Esophagus squamous epithelium (tissue), 5 donors: Measurements from ENCODE around the gene MUC5AC. TPM values are rescaled to one million over a fixed set of nuclear protein-coding genes. Genes with fewer than 3 reads are reported as not detected.
"Not testable (repeated sequence)": the region's sequence is repeated elsewhere in the genome, so short reads cannot be mapped to it uniquely, and the experiment has no call there.

Experiments
- DNase-seq: peaks from one replicate; lab custom pipeline; 2025; lab: John Stamatoyannopoulos, UW
- H3K27ac ChIP-seq, 4 donors: fragments of 200-600 bp; sonication (generic); one replicate each; pipeline ENCODE4 v1.5.1; 2016 to 2019; ENCODE audit warnings: mild to moderate bottlenecking in 1 of 4
- H3K27me3 ChIP-seq, 4 donors: fragments of 200-600 bp; sonication (generic); 1 replicate in 3 of 4; 2 replicates in 1 of 4; pipeline versions ENCODE4 v1.5.1 to v1.6.0; 2017 to 2021; ENCODE audit warnings: antibody characterized with exemption in 1 of 4
- H3K36me3 ChIP-seq, 3 donors: fragments of 200-600 bp; sonication (generic); one replicate each; pipeline ENCODE4 v1.5.1; 2016 to 2019
- H3K4me1 ChIP-seq, 3 donors: fragments of 200-600 bp; sonication (generic); one replicate each; pipeline ENCODE4 v1.5.1; 2017 to 2019
- H3K4me3 ChIP-seq, 4 donors: fragments of 200-600 bp; sonication (generic); 1 replicate in 3 of 4; 2 replicates in 1 of 4; pipeline ENCODE4 v1.5.1; 2016 to 2019; ENCODE audit warnings: mild to moderate bottlenecking in 2 of 4, moderate library complexity in 1 of 4
- H3K9me3 ChIP-seq, 3 donors: fragments of 200-600 bp; sonication (generic); one replicate each; pipeline ENCODE4 v1.5.1; 2016 to 2019
- POLR2A ChIP-seq, 4 donors: fragments of 450-650 bp; IDR thresholded peaks; one replicate each; pipeline ENCODE4 v1.6.1; 2017; ENCODE audit warnings: antibody characterized with exemption in 4 of 4, mild to moderate bottlenecking in 4 of 4, moderate library complexity in 3 of 4
- WGBS, 2 donors: methylation state at CpG; one replicate each; pipeline ENCODE4 v1.1.5; 2018; 5-methylcytosine and 5-hydroxymethylcytosine counted together
- intact Hi-C: fragments of 100-400 bp; cut with DNase I; formaldehyde crosslinking; loops from one replicate; pipeline ENCODE4 v1.15.0; 2022
- total RNA-seq, 4 donors: library from RNA; depleted of rRNA; stranded (reverse); fragments of >200 nt; gene quantifications; one replicate each; pipeline ENCODE4 v1.1.0, GENCODE V29; 2016
- TF ChIP-seq, protein P1 (sequence below), 6 experiments: fragments of 450-650 bp in 4 of 6; fragments of 200-600 bp in 2 of 6; sonication (generic) in 2 of 6; IDR thresholded peaks; one replicate each; pipeline ENCODE4 v1.5.1; 2016 to 2019; ENCODE audit warnings: antibody characterized with exemption in 6 of 6, mild to moderate bottlenecking in 4 of 6, moderate library complexity in 4 of 6
- donor health status: DM: yes; HTN: yes; CAD: no.

Gene MUC5AC
- total RNA-seq, 4 donors from 2014 or later: under 0.01 to 1.5 TPM; not detected in 2

DNA sequence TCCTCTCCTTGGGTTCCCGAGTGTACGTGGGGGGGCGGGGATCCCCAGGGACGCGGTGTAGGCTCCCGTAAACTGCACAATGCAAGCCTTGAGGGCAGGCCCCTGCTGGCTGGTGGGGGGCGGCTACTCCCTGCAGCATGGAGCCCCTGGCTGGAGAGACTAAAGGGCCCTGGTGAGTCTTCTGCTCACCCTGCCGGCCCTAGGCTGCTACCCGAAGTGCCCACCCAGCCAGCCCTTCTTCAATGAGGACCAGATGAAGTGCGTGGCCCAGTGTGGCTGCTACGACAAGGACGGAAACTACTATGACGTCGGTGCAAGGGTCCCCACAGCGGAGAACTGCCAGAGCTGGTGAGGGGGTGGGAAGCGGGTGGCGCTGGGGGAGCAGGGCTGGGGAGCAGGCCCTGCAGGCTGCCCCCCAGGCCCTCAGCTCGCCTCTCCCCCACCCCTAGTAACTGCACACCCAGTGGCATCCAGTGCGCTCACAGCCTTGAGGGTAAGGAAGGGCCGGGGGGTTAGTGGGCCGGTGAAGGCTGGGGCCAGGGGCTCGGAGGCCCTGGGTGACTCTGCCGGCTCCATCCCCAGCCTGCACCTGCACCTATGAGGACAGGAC, 81.9 kb downstream of the MUC5AC start:
- TF ChIP-seq POLR2A (IDR thresholded peaks at IDR 0.05): no peak
- TF ChIP-seq, protein P1, sequence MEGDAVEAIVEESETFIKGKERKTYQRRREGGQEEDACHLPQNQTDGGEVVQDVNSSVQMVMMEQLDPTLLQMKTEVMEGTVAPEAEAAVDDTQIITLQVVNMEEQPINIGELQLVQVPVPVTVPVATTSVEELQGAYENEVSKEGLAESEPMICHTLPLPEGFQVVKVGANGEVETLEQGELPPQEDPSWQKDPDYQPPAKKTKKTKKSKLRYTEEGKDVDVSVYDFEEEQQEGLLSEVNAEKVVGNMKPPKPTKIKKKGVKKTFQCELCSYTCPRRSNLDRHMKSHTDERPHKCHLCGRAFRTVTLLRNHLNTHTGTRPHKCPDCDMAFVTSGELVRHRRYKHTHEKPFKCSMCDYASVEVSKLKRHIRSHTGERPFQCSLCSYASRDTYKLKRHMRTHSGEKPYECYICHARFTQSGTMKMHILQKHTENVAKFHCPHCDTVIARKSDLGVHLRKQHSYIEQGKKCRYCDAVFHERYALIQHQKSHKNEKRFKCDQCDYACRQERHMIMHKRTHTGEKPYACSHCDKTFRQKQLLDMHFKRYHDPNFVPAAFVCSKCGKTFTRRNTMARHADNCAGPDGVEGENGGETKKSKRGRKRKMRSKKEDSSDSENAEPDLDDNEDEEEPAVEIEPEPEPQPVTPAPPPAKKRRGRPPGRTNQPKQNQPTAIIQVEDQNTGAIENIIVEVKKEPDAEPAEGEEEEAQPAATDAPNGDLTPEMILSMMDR (IDR thresholded peaks at IDR 0.05): no peak
- Histone ChIP-seq H3K4me1 (peaks cover 0 to 4% (median 0%) of the 10 kb centered on the region in 3 donors), H3K9me3 (no peaks in the 10 kb centered on the region), H3K27ac (no peak overlapping the region), H3K27me3 (peaks cover 0 to 4% (median 0%) of the 10 kb centered on the region in 4 donors), H3K36me3 (no peaks in the 10 kb centered on the region), H3K4me3 (no peak overlapping the region)
- no peak for DNase-seq
- WGBS, 2 donors: 82% methylated on average over 9 of the region's 23 CpGs; no CpG with 5 or more reads in 1 of the 2 donors
- intact Hi-C loops: no loop called here

DNA sequence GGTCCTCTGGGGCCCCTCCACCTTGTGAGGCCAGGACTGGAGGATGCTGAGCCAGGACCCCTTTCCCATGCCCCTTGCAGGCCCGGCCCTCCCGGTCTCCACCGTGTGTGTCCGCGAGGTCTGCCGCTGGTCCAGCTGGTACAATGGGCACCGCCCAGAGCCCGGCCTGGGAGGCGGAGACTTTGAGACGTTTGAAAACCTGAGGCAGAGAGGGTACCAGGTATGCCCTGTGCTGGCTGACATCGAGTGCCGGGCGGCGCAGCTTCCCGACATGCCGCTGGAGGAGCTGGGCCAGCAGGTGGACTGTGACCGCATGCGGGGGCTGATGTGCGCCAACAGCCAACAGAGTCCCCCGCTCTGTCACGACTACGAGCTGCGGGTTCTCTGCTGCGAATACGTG, 83.0 kb downstream of the MUC5AC start:
- TF ChIP-seq, protein P1 (IDR thresholded peaks at IDR 0.05): no peak
- TF ChIP-seq POLR2A (IDR thresholded peaks at IDR 0.05): no peak
- H3K36me3 ChIP-seq: no peaks in the 10 kb centered on the region
- peaks cover 0 to 4% (median 0%) of the 10 kb centered on the region in 4 donors for H3K27me3 ChIP-seq
- no peaks in the 10 kb centered on the region for H3K9me3 ChIP-seq
- DNase-seq: no peak
- intact Hi-C loops: no loop called here
- H3K4me3 ChIP-seq: no peak overlapping the region
- H3K27ac ChIP-seq: no peak overlapping the region
- 86% methylated on average over 7 of the region's 25 CpGs; no CpG with 5 or more reads in 1 of the 2 donors for WGBS, 2 donors
- peaks cover 0 to 4% (median 0%) of the 10 kb centered on the region in 3 donors for H3K4me1 ChIP-seq

DNA sequence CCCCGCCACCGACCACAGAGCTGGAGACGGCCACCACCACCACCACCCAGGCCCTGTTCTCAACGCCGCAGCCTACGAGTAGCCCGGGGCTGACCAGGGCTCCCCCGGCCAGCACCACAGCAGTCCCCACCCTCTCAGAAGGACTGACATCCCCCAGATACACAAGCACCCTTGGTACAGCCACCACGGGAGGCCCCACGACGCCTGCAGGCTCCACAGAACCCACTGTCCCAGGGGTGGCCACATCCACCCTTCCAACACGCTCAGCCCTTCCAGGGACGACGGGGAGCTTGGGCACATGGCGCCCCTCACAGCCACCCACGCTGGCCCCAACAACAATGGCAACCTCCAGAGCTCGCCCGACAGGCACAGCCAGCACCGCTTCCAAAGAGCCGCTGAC, 84.0 kb downstream of the MUC5AC start:
- Histone ChIP-seq H3K36me3 (no peaks in the 10 kb centered on the region), H3K9me3 (no peaks in the 10 kb centered on the region), H3K4me1 (peaks cover 0 to 4% (median 0%) of the 10 kb centered on the region in 3 donors), H3K27me3 (peaks cover 0 to 4% (median 0%) of the 10 kb centered on the region in 4 donors), H3K27ac (no peak overlapping the region), H3K4me3 (no peak overlapping the region)
- WGBS, 2 donors: 92 to 100% methylated on average over 1 to 11 of the region's 20 CpGs
- DNase-seq: no peak
- TF ChIP-seq, protein P1 (IDR thresholded peaks at IDR 0.05): no peak
- intact Hi-C loops: no loop called here

DNA sequence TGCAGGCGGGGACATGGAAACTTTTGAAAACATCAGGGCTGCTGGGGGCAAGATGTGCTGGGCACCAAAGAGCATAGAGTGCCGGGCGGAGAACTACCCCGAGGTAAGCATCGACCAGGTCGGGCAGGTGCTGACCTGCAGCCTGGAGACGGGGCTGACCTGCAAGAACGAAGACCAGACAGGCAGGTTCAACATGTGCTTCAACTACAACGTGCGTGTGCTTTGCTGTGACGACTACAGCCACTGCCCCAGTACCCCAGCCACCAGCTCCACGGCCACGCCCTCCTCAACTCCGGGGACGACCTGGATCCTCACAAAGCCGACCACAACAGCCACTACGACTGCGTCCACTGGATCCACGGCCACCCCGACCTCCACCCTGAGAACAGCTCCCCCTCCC, 84.5 kb downstream of the MUC5AC start:
- Histone ChIP-seq H3K27ac (no peak overlapping the region), H3K4me1 (peaks cover 0 to 4% (median 0%) of the 10 kb centered on the region in 3 donors), H3K36me3 (no peaks in the 10 kb centered on the region), H3K4me3 (no peak overlapping the region), H3K27me3 (peaks cover 0 to 4% (median 0%) of the 10 kb centered on the region in 4 donors), H3K9me3 (no peaks in the 10 kb centered on the region)
- TF ChIP-seq, protein P1 (IDR thresholded peaks at IDR 0.05): no peak
- TF ChIP-seq POLR2A (IDR thresholded peaks at IDR 0.05): no peak
- no peak for DNase-seq
- 73 to 86% methylated on average over 8 to 18 of the region's 20 CpGs for WGBS, 2 donors
- intact Hi-C loops: no loop called here

DNA sequence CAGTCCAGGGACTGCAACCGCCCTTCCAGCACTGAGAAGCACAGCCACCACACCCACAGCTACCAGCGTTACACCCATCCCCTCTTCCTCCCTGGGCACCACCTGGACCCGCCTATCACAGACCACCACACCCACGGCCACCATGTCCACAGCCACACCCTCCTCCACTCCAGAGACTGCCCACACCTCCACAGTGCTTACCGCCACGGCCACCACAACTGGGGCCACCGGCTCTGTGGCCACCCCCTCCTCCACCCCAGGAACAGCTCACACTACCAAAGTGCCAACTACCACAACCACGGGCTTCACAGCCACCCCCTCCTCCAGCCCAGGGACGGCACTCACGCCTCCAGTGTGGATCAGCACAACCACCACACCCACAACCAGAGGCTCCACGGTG, 85.0 kb downstream of the MUC5AC start:
- H3K27me3 ChIP-seq, intact Hi-C loops, H3K27ac ChIP-seq, H3K4me3 ChIP-seq, H3K36me3 ChIP-seq, H3K4me1 ChIP-seq, DNase-seq, H3K9me3 ChIP-seq: not testable (repeated sequence)
- WGBS, 2 donors: 59 to 75% methylated on average over 4 to 7 of the region's 11 CpGs

DNA sequence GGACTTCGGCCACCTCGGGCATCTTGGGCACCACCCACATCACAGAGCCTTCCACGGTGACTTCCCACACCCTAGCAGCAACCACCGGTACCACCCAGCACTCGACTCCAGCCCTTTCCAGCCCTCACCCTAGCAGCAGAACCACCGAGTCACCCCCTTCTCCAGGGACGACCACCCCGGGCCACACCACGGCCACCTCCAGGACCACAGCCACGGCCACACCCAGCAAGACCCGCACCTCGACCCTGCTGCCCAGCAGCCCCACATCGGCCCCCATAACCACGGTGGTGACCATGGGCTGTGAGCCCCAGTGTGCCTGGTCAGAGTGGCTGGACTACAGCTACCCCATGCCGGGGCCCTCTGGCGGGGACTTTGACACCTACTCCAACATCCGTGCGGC, 85.8 kb downstream of the MUC5AC start:
- DNase-seq, H3K9me3 ChIP-seq: not testable (repeated sequence)
- WGBS, 2 donors: 91% methylated on average over 11 of the region's 18 CpGs; no CpG with 5 or more reads in 1 of the 2 donors

DNA sequence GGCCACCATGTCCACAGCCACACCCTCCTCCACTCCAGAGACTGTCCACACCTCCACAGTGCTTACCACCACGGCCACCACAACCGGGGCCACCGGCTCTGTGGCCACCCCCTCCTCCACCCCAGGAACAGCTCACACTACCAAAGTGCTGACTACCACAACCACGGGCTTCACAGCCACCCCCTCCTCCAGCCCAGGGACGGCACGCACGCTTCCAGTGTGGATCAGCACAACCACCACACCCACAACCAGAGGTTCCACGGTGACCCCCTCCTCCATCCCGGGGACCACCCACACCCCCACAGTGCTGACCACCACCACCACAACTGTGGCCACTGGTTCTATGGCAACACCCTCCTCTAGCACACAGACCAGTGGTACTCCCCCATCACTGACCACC, 86.8 kb downstream of the MUC5AC start:
- H3K4me1 ChIP-seq, H3K27me3 ChIP-seq, DNase-seq, H3K9me3 ChIP-seq, H3K36me3 ChIP-seq, intact Hi-C loops, H3K4me3 ChIP-seq, H3K27ac ChIP-seq: not testable (repeated sequence)
- 93 to 97% methylated on average over 3 to 6 of the region's 9 CpGs for WGBS, 2 donors

More for the DNA sequence above, 85.8 kb downstream of the MUC5AC start:
- H3K27me3 ChIP-seq, H3K4me1 ChIP-seq, H3K4me3 ChIP-seq, H3K36me3 ChIP-seq, intact Hi-C loops, H3K27ac ChIP-seq: not testable (repeated sequence)

DNA sequence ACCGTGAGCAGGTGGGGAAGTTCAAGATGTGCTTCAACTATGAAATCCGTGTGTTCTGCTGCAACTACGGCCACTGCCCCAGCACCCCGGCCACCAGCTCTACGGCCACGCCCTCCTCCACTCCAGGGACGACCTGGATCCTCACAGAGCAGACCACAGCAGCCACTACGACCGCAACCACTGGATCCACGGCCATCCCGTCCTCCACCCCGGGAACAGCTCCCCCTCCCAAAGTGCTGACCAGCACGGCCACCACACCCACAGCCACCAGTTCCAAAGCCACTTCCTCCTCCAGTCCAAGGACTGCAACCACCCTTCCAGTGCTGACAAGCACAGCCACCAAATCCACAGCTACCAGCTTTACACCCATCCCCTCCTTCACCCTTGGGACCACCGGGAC, 88.0 kb downstream of the MUC5AC start:
- H3K27ac ChIP-seq, H3K4me3 ChIP-seq, H3K27me3 ChIP-seq, H3K36me3 ChIP-seq, H3K9me3 ChIP-seq, H3K4me1 ChIP-seq, intact Hi-C loops, DNase-seq: not testable (repeated sequence)
- WGBS, 2 donors: 90 to 96% methylated on average over 5 to 11 of the region's 14 CpGs

DNA sequence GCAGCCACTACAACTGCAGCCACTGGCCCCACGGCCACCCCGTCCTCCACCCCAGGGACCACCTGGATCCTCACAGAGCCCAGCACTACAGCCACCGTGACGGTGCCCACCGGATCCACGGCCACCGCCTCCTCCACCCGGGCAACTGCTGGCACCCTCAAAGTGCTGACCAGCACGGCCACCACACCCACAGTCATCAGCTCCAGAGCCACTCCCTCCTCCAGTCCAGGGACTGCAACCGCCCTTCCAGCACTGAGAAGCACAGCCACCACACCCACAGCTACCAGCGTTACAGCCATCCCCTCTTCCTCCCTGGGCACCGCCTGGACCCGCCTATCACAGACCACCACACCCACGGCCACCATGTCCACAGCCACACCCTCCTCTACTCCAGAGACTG, 88.5 kb downstream of the MUC5AC start:
- H3K27me3 ChIP-seq, H3K27ac ChIP-seq, DNase-seq, H3K4me1 ChIP-seq, H3K4me3 ChIP-seq, intact Hi-C loops, H3K36me3 ChIP-seq, H3K9me3 ChIP-seq: not testable (repeated sequence)
- 90 to 97% methylated on average over 6 to 9 of the region's 14 CpGs for WGBS, 2 donors
